ENCODE measurements around the gene ARFRP1.

ARFRP1 gene

GRCh38 chr20:63691711-63692435 lies 15.9 kb downstream of the ARFRP1 start:
- no peak overlapping the region for H3K4me3 ChIP-seq (ENCODE audit: low read depth, low read length)
- peaks cover 30% of the 10 kb centered on the region for H3K36me3 ChIP-seq
- no peak overlapping the region for H3K27ac ChIP-seq
- DNase-seq = no peak
- no peak for TF ChIP-seq CTCF (IDR thresholded peaks at IDR 0.05; ENCODE audit: low read depth, low read length)
- no peaks in the 10 kb centered on the region for H3K27me3 ChIP-seq (ENCODE audit: insufficient read depth, low read depth, severe bottlenecking)
- H3K9me3 ChIP-seq (ENCODE audit: severe bottlenecking) = no peaks in the 10 kb centered on the region

- H3K36me3 ChIP-seq = peaks cover 26% of the 10 kb centered on the region
- TF ChIP-seq CTCF (IDR thresholded peaks at IDR 0.05; ENCODE audit: low read depth, low read length) = no peak
- DNase-seq = no peak
- no peaks in the 10 kb centered on the region for H3K9me3 ChIP-seq (ENCODE audit: severe bottlenecking)
- no peaks in the 10 kb centered on the region for H3K27me3 ChIP-seq (ENCODE audit: insufficient read depth, low read depth, severe bottlenecking)
- H3K4me3 ChIP-seq (ENCODE audit: low read depth, low read length) = no peak overlapping the region
- H3K27ac ChIP-seq = no peak overlapping the region
These were observed 16.7 kb downstream of the ARFRP1 start for GRCh38 chr20:63690898-63691710.

GRCh38 chr20:63690003-63690897 lies 17.5 kb downstream of the ARFRP1 start:
- Histone ChIP-seq H3K4me3 (ENCODE audit: low read depth, low read length) (no peak overlapping the region), H3K9me3 (ENCODE audit: severe bottlenecking) (no peaks in the 10 kb centered on the region), H3K27ac (no peak overlapping the region), H3K27me3 (ENCODE audit: insufficient read depth, low read depth, severe bottlenecking) (no peaks in the 10 kb centered on the region), H3K36me3 (peaks cover 21% of the 10 kb centered on the region)
- TF ChIP-seq CTCF (IDR thresholded peaks at IDR 0.05; ENCODE audit: low read depth, low read length) = no peak
- no peak for DNase-seq

- DNase-seq = no peak
- Histone ChIP-seq H3K27ac (no peak overlapping the region), H3K9me3 (ENCODE audit: severe bottlenecking) (no peaks in the 10 kb centered on the region), H3K36me3 (peaks cover 13% of the 10 kb centered on the region), H3K27me3 (ENCODE audit: insufficient read depth, low read depth, severe bottlenecking) (no peaks in the 10 kb centered on the region), H3K4me3 (ENCODE audit: low read depth, low read length) (no peak overlapping the region)
- no peak for TF ChIP-seq CTCF (IDR thresholded peaks at IDR 0.05; ENCODE audit: low read depth, low read length)
These were observed 18.5 kb downstream of the ARFRP1 start for GRCh38 chr20:63689046-63690002.
